OCI-M2 (cell line): Measurements from ENCODE around the gene SYS1.

Source experiments
- DNase-seq: peaks from one replicate; lab custom pipeline; 2025; ENCODE audit not compliant: unreplicated experiment; lab: John Stamatoyannopoulos, UW

Gene SYS1

DNA sequence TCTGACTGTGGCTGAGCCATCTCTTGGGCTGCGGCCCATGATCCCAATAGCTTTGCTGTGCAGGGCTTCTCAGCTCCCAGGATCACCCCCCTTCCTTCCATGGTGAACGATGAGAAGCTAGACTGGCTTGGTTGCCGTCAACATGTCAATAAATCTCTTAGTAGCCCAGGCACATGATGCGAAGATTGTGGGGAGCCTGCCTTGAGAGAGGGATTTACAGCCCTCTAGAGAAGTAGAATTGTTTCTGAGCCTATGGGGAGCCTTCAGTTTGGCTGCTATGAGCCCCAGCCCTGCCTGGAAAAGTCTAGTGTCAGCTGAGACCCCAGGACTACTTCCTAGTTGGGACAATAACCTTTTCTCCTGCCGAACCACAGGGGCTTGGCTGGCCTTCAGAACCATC, 49.7 kb downstream of the SYS1 start:
- DNase-seq, result no peak

DNA sequence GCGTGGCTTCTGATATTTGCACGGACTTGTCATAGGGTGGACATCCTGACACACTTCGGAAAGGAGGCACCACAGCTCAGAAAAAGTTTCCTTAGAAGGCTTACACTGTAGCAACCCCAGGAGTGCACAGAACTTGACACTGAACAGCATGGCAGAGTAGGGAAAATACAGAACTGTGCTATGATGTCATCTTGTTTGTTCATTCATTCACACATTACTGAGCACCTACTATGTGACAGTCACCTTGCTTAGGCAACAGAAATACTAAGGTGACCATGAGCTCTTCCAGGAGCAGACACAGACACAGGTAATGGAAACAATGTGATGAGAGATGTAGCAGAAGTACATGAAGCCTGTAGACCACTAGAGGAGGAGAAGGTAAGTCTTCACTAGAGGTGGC, 50.5 kb downstream of the SYS1 start:
- DNase-seq, result no peak

DNA sequence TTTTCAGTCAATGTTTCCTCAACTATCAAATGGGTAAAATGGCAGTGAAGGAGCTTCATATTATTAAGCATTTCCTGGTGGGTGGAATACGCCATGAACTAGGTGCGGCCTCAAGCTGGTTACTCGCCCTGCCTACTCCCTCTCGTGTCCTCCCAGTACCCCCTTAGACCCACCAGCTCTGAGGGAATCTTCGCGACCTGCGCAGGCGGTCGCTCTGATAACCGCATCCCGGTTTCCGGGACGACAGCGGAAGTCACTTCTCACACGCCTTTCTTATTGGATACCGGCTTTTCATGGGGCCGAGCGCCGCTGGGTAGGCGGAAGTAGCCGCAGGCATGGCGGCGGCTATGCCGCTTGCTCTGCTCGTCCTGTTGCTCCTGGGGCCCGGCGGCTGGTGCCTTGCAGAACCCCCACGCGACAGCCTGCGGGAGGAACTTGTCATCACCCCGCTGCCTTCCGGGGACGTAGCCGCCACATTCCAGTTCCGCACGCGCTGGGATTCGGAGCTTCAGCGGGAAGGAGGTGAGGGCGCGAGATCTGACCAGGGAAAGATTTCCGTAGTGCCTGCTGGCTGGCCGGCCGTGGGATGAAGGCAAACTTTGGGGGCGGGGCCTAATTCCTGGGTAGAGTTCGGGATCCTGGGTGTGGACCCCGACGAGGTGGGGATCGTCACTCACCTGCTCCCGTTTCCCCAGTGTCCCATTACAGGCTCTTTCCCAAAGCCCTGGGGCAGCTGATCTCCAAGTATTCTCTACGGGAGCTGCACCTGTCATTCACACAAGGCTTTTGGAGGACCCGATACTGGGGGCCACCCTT, 53.1 kb downstream of the SYS1 start, which contains the start of gene PIGT:
Gene PIGT (plus strand): TSS at position 320 of the 816 bp plus-strand sequence. CDS start 16 bp downstream, at position 336.
- DNase-seq, result peak; percentile 49

DNA sequence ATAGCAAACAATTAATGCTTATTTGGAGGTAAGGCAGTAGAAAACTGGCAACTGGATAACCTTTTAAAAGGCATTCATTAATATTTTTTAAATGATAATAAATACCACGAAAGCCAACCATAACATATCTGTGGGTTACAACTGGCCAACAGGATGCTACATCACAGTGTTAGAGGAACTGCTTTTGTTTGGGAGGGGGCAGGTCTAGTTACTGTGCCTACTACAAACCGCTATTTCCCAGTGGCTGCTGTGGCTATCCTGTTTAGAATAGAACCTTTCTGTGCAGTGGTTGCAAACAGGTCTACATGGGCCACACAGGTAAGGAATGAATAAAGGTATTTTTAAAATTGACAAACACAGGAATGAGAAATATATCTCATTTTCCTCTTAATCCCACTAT, 54.0 kb downstream of the SYS1 start:
- no peak for DNase-seq
